T-helper 2 cell treated with Interferon-gamma antibody and Interleukin-4, amounts not matched to agents 5 μg/mL and 100 μg/mL, for 36 hours (primary cell): Measurements from ENCODE around the gene MARVELD1.

Source experiments
- DNase-seq: peaks from one replicate; pipeline ENCODE4 v3.0.0; 2021; ENCODE audit warnings: low spot score
- H3K27ac Mint-ChIP-seq: one replicate; pipeline ENCODE4 v1.8.0; 2021; ENCODE audit warnings: mild to moderate bottlenecking, mixed read lengths
- H3K27me3 Mint-ChIP-seq: one replicate; pipeline ENCODE4 v1.8.0; 2021; ENCODE audit warnings: low read depth, mixed read lengths
- H3K36me3 Mint-ChIP-seq: one replicate; pipeline ENCODE4 v1.8.0; 2021; ENCODE audit warnings: low read depth, mixed read lengths
- H3K4me1 Mint-ChIP-seq: one replicate; pipeline ENCODE4 v1.8.0; 2021; ENCODE audit warnings: low read depth, mixed read lengths
- H3K4me3 Mint-ChIP-seq: one replicate; pipeline ENCODE4 v1.8.0; 2022; ENCODE audit warnings: mild to moderate bottlenecking, moderate library complexity, mixed read lengths
- H3K9me3 Mint-ChIP-seq: one replicate; pipeline ENCODE4 v1.8.0; 2021; ENCODE audit warnings: mixed read lengths

The MARVELD1 gene

GRCh38 chr10:97740613-97741012 is 27.1 kb downstream of the MARVELD1 start:
- Mint-ChIP-seq H3K27ac (no peak overlapping the region), H3K27me3 (peaks cover 2% of the 10 kb centered on the region), H3K9me3 (peaks cover 3% of the 10 kb centered on the region), H3K36me3 (peaks cover 48% of the 10 kb centered on the region), H3K4me3 (no peak overlapping the region), H3K4me1 (peaks cover 32% of the 10 kb centered on the region)
- DNase-seq: no peak

DNA sequence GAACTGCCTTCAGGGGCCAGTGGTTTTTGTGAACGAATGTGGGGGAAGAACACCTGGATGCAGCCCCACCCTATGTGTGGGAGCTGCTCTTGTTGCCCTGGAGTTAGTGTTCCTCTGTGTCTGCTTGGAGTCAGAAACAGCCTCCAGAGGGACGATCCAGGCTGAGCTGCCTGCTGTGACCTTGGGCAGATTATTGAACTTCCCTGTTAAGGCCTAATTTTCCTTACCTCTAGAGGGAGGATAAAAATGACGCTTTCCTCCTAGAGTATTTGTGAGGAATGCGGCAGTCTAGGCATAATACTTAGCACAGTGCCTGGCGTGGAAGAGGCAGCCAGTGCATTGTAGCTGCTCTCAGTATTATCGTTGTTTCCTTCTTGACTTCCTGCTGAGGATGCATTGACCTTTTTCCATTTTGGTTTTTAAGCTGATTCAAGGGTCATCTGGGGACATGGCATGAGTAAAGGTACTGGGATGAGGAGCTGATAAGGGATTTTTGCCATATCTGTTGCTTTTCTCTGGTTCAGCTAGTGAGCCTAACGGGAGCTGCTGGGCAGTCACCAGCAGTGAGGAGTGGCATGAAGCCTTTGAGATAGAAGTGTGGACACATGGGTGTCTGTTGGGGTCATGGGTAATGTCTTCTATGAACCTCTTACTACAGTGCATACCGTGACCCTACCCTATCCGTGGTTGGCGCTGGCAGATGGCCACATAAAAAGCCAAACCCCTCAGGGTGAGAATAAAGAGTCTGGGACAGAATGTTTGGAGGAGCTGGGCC is 29.8 kb downstream of the MARVELD1 start:
- Mint-ChIP-seq H3K36me3 (peaks cover 46% of the 10 kb centered on the region), H3K4me1 (peaks cover 18% of the 10 kb centered on the region), H3K9me3 (no peaks in the 10 kb centered on the region), H3K27ac (no peak overlapping the region), H3K4me3 (no peak overlapping the region), H3K27me3 (no peaks in the 10 kb centered on the region)
- no peak for DNase-seq

- H3K27me3 Mint-ChIP-seq: no peaks in the 10 kb centered on the region
- H3K27ac Mint-ChIP-seq: no peak overlapping the region
- H3K9me3 Mint-ChIP-seq: no peaks in the 10 kb centered on the region
- H3K4me1 Mint-ChIP-seq: peaks cover 15% of the 10 kb centered on the region
- H3K36me3 Mint-ChIP-seq: peaks cover 47% of the 10 kb centered on the region
- H3K4me3 Mint-ChIP-seq: no peak overlapping the region
- no peak for DNase-seq
These were observed 31.0 kb downstream of the MARVELD1 start for GRCh38 chr10:97744405-97745035.

DNA sequence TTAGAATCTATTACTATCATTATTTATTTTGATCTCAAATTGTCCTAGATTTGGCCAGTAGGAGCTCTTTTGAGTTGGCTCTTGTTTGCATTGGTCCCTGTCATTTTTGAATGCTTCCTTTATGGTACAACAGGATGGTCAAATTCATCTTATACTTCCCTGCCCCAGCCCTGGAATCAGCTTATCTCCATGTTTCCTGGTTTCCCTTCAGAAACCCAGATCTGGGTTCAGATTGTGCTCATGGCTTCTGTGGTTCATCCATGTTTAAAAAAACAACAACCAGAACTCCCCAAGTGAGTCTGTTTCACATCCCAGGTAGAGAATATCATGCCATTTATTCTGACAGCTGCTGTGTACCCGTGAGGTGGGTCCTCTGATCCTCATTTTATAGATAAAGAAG is 34.0 kb downstream of the MARVELD1 start:
- Mint-ChIP-seq H3K9me3 (no peaks in the 10 kb centered on the region), H3K4me1 (peaks cover 4% of the 10 kb centered on the region), H3K4me3 (no peak overlapping the region), H3K36me3 (peaks cover 42% of the 10 kb centered on the region), H3K27ac (no peak overlapping the region), H3K27me3 (no peaks in the 10 kb centered on the region)
- no peak for DNase-seq

DNA sequence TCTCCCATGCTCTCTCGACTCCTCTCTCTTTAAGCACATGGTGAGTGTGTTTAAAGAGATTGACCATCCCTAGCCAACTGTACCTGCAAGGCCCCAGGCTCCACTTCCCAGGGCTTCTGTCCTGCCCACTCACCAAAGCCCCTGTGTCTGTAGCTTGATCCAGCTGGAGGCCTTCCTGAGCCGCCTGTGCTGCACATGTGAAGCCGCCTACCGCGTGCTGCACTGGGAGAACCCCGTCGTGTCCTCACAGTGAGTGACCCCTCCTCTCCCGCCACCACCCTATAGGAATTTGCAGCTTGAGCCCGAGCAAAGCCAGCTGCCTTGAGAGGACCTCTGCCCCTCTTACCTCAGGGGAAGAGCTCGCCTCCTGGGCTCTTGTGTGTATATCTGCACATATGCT is 34.6 kb downstream of the MARVELD1 start:
- Mint-ChIP-seq H3K27me3 (no peaks in the 10 kb centered on the region), H3K9me3 (no peaks in the 10 kb centered on the region), H3K27ac (no peak overlapping the region), H3K4me3 (no peak overlapping the region), H3K4me1 (peaks cover 2% of the 10 kb centered on the region), H3K36me3 (peaks cover 41% of the 10 kb centered on the region)
- DNase-seq: no peak

GRCh38 chr10:97752956-97753355 is 39.4 kb downstream of the MARVELD1 start:
- peaks cover 44% of the 10 kb centered on the region for H3K36me3 Mint-ChIP-seq
- no peaks in the 10 kb centered on the region for H3K4me1 Mint-ChIP-seq
- H3K27ac Mint-ChIP-seq: no peak overlapping the region
- no peak overlapping the region for H3K4me3 Mint-ChIP-seq
- DNase-seq: no peak
- H3K27me3 Mint-ChIP-seq: no peaks in the 10 kb centered on the region
- no peaks in the 10 kb centered on the region for H3K9me3 Mint-ChIP-seq

DNA sequence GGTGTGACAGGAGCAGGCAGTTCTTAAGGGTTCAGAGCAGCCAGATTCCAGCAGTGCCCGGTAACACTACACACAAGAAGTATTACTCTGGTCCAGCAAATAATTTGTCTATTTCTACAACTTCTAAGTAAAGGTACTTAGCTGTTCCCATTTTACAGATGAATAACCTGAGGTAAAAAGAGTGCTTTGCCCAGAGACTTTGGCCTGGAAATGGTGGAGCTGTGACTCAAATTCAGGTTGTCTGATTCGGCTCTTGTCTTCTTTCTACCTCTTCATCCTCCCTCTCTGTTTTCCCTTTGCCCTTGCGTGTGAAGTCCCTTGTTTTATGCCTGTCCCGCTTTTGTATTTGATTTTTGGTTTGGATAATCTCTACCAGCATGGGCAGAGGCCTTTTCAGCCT is 41.2 kb downstream of the MARVELD1 start:
- Mint-ChIP-seq H3K27ac (no peak overlapping the region), H3K9me3 (no peaks in the 10 kb centered on the region), H3K4me3 (no peak overlapping the region), H3K4me1 (no peaks in the 10 kb centered on the region), H3K36me3 (peaks cover 46% of the 10 kb centered on the region), H3K27me3 (no peaks in the 10 kb centered on the region)
- no peak for DNase-seq

DNA sequence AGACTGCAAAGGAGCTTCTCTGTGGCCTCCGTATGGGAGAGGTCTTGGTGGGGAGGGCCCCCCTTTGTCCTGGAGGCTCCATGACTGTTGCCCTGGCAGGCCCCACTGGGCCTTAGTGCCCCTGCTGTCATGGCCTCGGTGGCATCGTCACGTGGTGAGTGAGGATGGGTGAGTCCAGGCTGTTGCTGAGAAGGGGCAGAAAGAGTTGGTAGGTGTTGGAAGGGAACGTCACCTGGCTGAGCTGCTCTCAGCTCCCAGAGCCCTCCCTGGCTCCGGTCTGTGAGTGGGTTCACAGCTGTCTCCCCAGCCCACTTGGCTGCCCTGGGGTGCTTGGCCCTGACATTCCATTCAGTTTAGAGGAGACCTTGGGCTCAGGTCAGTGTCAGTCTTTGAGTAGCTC is 42.2 kb downstream of the MARVELD1 start:
- no peak for DNase-seq
- Mint-ChIP-seq H3K4me3 (no peak overlapping the region), H3K4me1 (no peaks in the 10 kb centered on the region), H3K27me3 (no peaks in the 10 kb centered on the region), H3K36me3 (peaks cover 48% of the 10 kb centered on the region), H3K27ac (no peak overlapping the region), H3K9me3 (no peaks in the 10 kb centered on the region)

DNA sequence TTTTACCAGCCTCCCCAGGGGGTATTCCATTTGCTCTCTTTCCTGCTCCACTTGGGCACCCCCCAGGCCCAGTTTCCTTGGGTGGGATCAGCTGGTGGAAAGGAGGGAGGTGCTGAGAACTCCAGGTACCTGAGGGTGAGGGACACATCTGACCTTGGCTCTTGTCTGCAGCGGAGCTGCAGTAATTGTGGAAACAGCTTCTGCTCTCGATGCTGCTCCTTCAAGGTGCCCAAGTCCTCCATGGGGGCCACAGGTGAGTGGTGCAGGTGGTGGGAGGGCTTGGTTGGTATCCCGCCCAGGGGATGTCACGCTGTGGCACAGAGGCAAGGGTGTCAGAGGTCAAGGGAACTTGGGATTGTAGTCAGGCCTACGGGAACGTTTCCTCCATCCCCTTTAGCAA is 43.9 kb downstream of the MARVELD1 start:
- no peak overlapping the region for H3K27ac Mint-ChIP-seq
- no peaks in the 10 kb centered on the region for H3K27me3 Mint-ChIP-seq
- H3K36me3 Mint-ChIP-seq: peaks cover 42% of the 10 kb centered on the region

GRCh38 chr10:97759158-97759887 is 45.8 kb downstream of the MARVELD1 start:
- no peak overlapping the region for H3K27ac Mint-ChIP-seq
- H3K36me3 Mint-ChIP-seq: peaks cover 30% of the 10 kb centered on the region
- H3K4me1 Mint-ChIP-seq: no peaks in the 10 kb centered on the region
- peak; percentile 27 for DNase-seq
- H3K27me3 Mint-ChIP-seq: no peaks in the 10 kb centered on the region
- H3K9me3 Mint-ChIP-seq: no peaks in the 10 kb centered on the region
- no peak overlapping the region for H3K4me3 Mint-ChIP-seq

More for the DNA sequence above, 43.9 kb downstream of the MARVELD1 start:
- no peak for DNase-seq
- H3K4me3 Mint-ChIP-seq: no peak overlapping the region
- no peaks in the 10 kb centered on the region for H3K4me1 Mint-ChIP-seq
- H3K9me3 Mint-ChIP-seq: no peaks in the 10 kb centered on the region

- Mint-ChIP-seq H3K27me3 (no peaks in the 10 kb centered on the region), H3K36me3 (peaks cover 23% of the 10 kb centered on the region), H3K9me3 (no peaks in the 10 kb centered on the region), H3K4me1 (no peaks in the 10 kb centered on the region), H3K4me3 (no peak overlapping the region), H3K27ac (no peak overlapping the region)
- no peak for DNase-seq
These were observed 46.4 kb downstream of the MARVELD1 start for GRCh38 chr10:97759946-97760345.

GRCh38 chr10:97760461-97761257 is 47.1 kb downstream of the MARVELD1 start:
- H3K27me3 Mint-ChIP-seq: no peaks in the 10 kb centered on the region
- DNase-seq: no peak
- no peaks in the 10 kb centered on the region for H3K4me1 Mint-ChIP-seq
- H3K9me3 Mint-ChIP-seq: no peaks in the 10 kb centered on the region
- no peak overlapping the region for H3K27ac Mint-ChIP-seq
- peaks cover 20% of the 10 kb centered on the region for H3K36me3 Mint-ChIP-seq
- H3K4me3 Mint-ChIP-seq: no peak overlapping the region

- H3K36me3 Mint-ChIP-seq: peaks cover 20% of the 10 kb centered on the region
- no peaks in the 10 kb centered on the region for H3K4me1 Mint-ChIP-seq
- H3K4me3 Mint-ChIP-seq: no peak overlapping the region
- no peaks in the 10 kb centered on the region for H3K9me3 Mint-ChIP-seq
- DNase-seq: no peak
- H3K27me3 Mint-ChIP-seq: no peaks in the 10 kb centered on the region
- H3K27ac Mint-ChIP-seq: no peak overlapping the region
These were observed 47.9 kb downstream of the MARVELD1 start for GRCh38 chr10:97761331-97761865.
